Measurements from ENCODE around the gene CYB561A3. TPM values are rescaled to one million over a fixed set of nuclear protein-coding genes. Genes with fewer than 3 reads are reported as not detected.
A peak's percentile ranks its signal among the peaks of the same experiment; 100 is the strongest.

The CYB561A3 gene
- total RNA-seq, 1 donor from 2014 or later: 34.9 TPM

DNA sequence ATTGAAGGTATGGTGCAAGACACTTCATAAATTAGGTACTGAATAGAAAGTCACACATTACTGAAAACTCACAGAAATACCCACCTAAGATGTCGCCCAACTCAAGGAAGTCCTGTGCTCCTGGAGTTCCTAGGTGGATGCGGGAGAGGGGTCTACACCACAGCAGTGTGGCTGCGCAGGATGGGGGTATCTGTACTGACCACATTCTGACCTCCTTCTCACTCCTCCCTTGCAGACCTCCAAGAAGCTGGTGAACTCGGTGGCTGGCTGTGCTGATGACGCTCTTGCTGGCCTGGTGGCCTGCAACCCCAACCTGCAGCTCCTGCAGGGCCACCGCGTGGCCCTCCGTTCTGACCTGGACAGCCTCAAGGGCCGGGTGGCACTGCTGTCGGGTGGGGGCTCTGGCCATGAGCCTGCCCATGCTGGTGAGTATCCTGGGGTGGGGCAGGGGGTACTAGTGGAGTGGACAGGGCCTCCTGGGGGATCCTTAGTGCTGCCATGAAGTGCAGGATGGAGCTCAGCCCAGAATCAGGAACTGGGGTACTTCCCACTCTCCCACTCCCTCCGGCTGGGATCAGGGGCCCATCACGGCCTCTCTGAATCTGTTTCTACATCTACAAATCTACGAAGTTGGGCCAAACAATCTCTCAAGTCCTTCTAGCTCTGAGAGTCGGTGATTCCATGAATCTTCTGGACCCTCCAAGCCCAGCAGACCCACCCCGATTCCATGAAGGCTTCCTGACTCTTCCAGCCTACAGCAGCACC, 23.8 kb downstream of the CYB561A3 start:
- TF ChIP-seq, protein P1, sequence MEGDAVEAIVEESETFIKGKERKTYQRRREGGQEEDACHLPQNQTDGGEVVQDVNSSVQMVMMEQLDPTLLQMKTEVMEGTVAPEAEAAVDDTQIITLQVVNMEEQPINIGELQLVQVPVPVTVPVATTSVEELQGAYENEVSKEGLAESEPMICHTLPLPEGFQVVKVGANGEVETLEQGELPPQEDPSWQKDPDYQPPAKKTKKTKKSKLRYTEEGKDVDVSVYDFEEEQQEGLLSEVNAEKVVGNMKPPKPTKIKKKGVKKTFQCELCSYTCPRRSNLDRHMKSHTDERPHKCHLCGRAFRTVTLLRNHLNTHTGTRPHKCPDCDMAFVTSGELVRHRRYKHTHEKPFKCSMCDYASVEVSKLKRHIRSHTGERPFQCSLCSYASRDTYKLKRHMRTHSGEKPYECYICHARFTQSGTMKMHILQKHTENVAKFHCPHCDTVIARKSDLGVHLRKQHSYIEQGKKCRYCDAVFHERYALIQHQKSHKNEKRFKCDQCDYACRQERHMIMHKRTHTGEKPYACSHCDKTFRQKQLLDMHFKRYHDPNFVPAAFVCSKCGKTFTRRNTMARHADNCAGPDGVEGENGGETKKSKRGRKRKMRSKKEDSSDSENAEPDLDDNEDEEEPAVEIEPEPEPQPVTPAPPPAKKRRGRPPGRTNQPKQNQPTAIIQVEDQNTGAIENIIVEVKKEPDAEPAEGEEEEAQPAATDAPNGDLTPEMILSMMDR (conservative IDR thresholded peaks at IDR 0.05): no peak
- Mint-ChIP-seq H3K27ac (peak overlapping the region; percentile 39), H3K27me3 (no peaks in the 10 kb centered on the region), H3K9me3 (no peaks in the 10 kb centered on the region), H3K4me1 (ENCODE audit: unreplicated experiment) (peaks cover 20% of the 10 kb centered on the region), H3K4me3 (no peak overlapping the region), H3K36me3 (no peaks in the 10 kb centered on the region)
- no peak for DNase-seq (ENCODE audit: extremely low spot score, unreplicated experiment)

DNA sequence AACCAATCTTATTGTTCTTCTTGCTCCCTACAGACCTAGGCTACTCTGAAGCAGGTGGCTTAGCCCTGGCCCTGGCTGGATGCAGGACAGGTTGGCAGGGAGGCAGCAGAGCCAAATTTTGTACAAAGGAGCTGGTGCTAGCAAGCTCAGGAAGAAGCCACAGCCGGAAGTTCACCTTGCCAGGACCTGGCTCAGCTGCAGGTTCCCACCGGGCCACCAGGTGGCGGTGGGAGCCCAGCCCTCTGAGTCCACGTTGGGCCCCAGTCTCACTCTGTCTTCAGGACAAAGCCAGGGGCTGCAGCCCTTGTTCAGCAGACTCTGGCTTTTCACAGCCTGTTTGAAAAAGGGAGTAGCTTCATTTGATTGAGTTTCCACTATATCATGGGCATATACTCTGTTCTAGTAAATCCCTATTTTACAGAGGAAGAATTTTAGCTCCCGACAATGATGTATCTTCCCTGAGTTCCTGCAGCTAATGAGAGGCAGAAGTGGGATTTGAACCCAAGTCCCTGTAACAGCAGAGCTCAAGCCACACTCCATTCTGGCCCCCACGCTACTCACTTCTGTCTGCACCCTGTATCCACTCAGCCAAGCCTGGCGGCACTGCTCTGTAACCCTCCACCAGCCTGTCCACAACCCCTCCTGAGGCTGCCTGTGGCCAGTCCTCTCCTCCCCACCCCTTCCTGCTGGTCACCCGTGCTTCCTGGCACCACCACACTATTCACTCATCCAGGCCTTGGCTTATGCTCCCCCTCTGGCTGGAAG, 25.3 kb downstream of the CYB561A3 start:
- peak overlapping the region; percentile 84 for H3K27ac Mint-ChIP-seq
- H3K36me3 Mint-ChIP-seq: peaks cover 7% of the 10 kb centered on the region
- peaks cover 31% of the 10 kb centered on the region for H3K4me1 Mint-ChIP-seq (ENCODE audit: unreplicated experiment)
- peak overlapping the region; percentile 47 for H3K4me3 Mint-ChIP-seq
- peak; percentile 90 for DNase-seq (ENCODE audit: extremely low spot score, unreplicated experiment)
- H3K27me3 Mint-ChIP-seq: no peaks in the 10 kb centered on the region
- TF ChIP-seq, protein P1 (conservative IDR thresholded peaks at IDR 0.05): peak; percentile 96
- no peaks in the 10 kb centered on the region for H3K9me3 Mint-ChIP-seq

DNA sequence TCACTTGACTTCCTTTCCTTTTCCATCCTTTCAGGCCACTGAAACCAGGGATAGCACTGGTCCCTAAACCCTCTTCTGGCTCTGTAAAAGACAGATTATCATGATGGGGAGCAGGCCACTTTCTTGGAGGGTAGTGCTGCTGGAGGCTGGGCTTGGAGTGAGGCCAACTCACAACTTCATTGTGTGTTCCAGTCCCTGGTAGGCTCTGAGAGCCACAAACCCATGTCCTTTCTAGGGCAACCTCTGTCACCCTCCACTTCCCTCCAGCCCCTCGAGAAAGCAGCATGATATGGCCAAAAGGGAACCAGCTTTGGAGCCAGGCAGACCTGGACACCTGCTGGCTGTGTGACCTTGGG, 26.3 kb downstream of the CYB561A3 start:
- no peak for DNase-seq (ENCODE audit: extremely low spot score, unreplicated experiment)
- TF ChIP-seq, protein P1 (conservative IDR thresholded peaks at IDR 0.05): no peak
- Mint-ChIP-seq H3K27me3 (no peaks in the 10 kb centered on the region), H3K4me3 (no peak overlapping the region), H3K27ac (no peak overlapping the region), H3K9me3 (no peaks in the 10 kb centered on the region), H3K36me3 (peaks cover 7% of the 10 kb centered on the region), H3K4me1 (ENCODE audit: unreplicated experiment) (peaks cover 38% of the 10 kb centered on the region)

DNA sequence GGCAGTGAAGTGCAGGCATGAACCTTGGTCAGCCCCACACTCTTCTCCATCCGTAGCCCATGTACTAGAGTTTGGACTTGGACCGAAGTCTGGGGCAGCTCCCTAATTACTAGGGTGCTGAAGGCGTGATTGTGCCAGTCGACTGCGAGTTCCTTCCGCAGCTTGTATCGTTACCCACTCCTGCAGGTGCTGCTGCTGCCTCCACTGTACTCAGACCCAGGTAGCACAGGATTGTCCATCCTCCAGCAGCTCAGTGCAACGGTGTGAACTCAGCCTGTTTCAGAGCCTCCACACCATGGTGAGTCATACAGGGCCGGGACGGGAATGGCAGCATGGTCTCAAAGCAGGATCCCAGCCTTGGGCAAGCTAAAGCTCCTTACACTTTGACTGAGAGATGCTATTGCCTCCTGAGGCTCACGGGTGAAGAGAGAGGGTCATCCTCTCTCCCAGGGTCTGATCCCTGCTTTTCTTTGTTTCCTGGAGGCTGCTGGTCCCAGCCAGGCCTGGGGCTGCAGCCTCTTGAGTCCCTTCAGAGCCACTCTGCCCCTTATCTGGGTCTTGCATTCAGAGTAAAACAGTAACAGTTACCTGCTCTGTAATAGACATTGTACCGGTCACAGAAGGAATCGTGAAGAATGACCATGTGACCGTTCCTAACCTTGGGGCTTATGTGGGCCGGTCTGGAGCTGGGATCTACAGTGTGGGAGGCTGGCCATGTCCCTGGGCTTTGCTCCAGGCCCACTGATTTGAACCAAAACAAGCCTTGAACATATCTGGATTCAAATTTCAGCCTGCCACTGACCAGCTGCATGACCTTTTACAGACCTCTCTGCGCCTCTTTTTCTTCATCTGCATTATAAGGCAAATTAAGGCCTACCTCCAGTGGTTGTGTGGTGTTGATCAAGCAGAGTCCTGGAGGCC, 27.0 kb downstream of the CYB561A3 start:
- no peaks in the 10 kb centered on the region for H3K27me3 Mint-ChIP-seq

More for the DNA sequence above, 27.0 kb downstream of the CYB561A3 start:
- Mint-ChIP-seq H3K36me3 (peaks cover 11% of the 10 kb centered on the region), H3K4me3 (peak overlapping the region; percentile 97), H3K4me1 (ENCODE audit: unreplicated experiment) (peaks cover 44% of the 10 kb centered on the region), H3K27ac (peak overlapping the region; percentile 91), H3K9me3 (no peaks in the 10 kb centered on the region)
- TF ChIP-seq, protein P1 (conservative IDR thresholded peaks at IDR 0.05): no peak
- DNase-seq (ENCODE audit: extremely low spot score, unreplicated experiment): no peak
